Lung (tissue), 12 donors: Measurements from ENCODE around the gene MSMP. TPM values are rescaled to one million over a fixed set of nuclear protein-coding genes. Genes with fewer than 3 reads are reported as not detected.

ENCODE experiments used
- ATAC-seq: fragments of 200-7000 bp; cut with Tn5 transposase; one replicate; pipeline ENCODE4 v1.9.1; 2020; ENCODE audit warnings: moderate number of reproducible peaks; ENCODE audit not compliant: insufficient read depth, low FRiP score
- DNase-seq, 3 donors: peaks; one replicate each; pipeline ENCODE4 v3.0.0-alpha.2; 2013 to 2017
- H3K27ac ChIP-seq, 2 donors: one replicate each; pipeline ENCODE4 v1.5.1; 2013; ENCODE audit warnings: mild to moderate bottlenecking in 2 of 2, moderate library complexity in 2 of 2, control low read depth in 1 of 2, inconsistent platforms in 1 of 2, low read depth in 1 of 2, low read length in 1 of 2
- H3K27me3 ChIP-seq, 3 donors: one replicate each; pipeline ENCODE4 v1.5.1; 2013; ENCODE audit warnings: low read length in 2 of 3; ENCODE audit not compliant: control insufficient read depth in 3 of 3, insufficient read depth in 3 of 3
- H3K36me3 ChIP-seq, 4 donors: one replicate each; pipeline ENCODE4 v1.5.1; 2013; ENCODE audit warnings: low read length in 4 of 4, mild to moderate bottlenecking in 1 of 4, moderate library complexity in 1 of 4; ENCODE audit not compliant: control insufficient read depth in 4 of 4, insufficient read depth in 4 of 4
- H3K4me1 ChIP-seq, 5 donors: one replicate each; pipeline ENCODE4 v1.5.1; 2013; ENCODE audit warnings: low read length in 5 of 5, mild to moderate bottlenecking in 2 of 5, moderate library complexity in 1 of 5; ENCODE audit not compliant: control insufficient read depth in 5 of 5, insufficient read depth in 5 of 5
- H3K4me3 ChIP-seq: one replicate; pipeline ENCODE4 v1.5.1; 2013; ENCODE audit warnings: mild to moderate bottlenecking, control low read depth, moderate library complexity
- H3K9ac ChIP-seq, 2 donors: one replicate each; pipeline ENCODE4 v1.5.1; 2013; ENCODE audit warnings: low read length in 2 of 2, control low read depth in 1 of 2; ENCODE audit not compliant: insufficient read depth in 1 of 2
- H3K9me3 ChIP-seq, 4 donors: one replicate each; pipeline ENCODE4 v1.5.1; 2013; ENCODE audit warnings: low read length in 3 of 4, mild to moderate bottlenecking in 1 of 4, moderate library complexity in 1 of 4; ENCODE audit not compliant: control insufficient read depth in 4 of 4, insufficient read depth in 3 of 4
- WGBS, 2 donors: extraction: QIAGEN DNeasy Blood & Tissue Kit; methylation state at CpG; one replicate each; pipeline ENCODE4 v1.1.7; 2013; 5-methylcytosine and 5-hydroxymethylcytosine counted together
- polyA plus RNA-seq, 2 donors: library from polyadenylated mRNA; stranded (reverse); fragments of 200-250 nt; gene quantifications; one replicate each; pipeline ENCODE4 v1.2.1, GENCODE V29; 2013
- total RNA-seq, 2 donors: library from RNA; depleted of rRNA in 1 of 2; stranded (reverse); fragments of >200 nt in 1 of 2; gene quantifications; one replicate each; pipeline ENCODE4 v1.2.1, GENCODE V29; 2014 to 2021
- TF ChIP-seq, protein P1 (sequence below): IDR thresholded peaks from 2 replicates; pipeline ENCODE4 v1.5.1; 2012; ENCODE audit warnings: mild to moderate bottlenecking; ENCODE audit errors: control extremely low read depth, extremely low read depth
- donor health status: control.
- donor health status: control.
- donor health status: Bipolar disorder and iron deficiency.
- donor health status: healthy.
- donor health status: DM: yes; HTN: yes; CAD: no.

Gene MSMP
- total and polyA plus RNA-seq, 4 donors, result 0.62 to 1.6 (median 1.2) TPM; not detected in 1

DNA sequence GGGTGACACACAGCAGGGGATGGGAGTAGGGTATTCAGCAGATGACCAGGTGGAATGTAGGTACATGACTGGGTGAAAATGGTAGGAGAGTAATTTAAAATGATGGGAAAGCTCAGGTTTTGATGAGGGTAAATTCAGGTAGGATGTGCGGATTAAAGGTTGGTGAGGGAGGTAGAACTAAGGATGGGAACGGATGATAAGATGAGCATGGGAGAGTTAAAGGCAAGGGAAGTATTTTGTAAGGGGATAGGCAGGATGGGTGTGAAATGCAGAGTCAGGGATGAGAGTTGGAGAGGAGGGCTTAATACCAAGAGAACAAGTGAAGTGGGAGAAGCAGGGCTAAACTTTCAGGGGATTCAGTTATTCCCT lies 23.6 kb downstream of the MSMP start:
- Histone ChIP-seq H3K36me3 (peaks cover 4 to 18% (median 12%) of the 10 kb centered on the region in 4 donors), H3K9ac (peak overlapping the region in 1 of 2 donors; percentile 88), H3K4me3 (peak overlapping the region; percentile 74), H3K4me1 (peaks cover 14 to 68% (median 26%) of the 10 kb centered on the region in 5 donors), H3K9me3 (no peaks in the 10 kb centered on the region), H3K27me3 (no peaks in the 10 kb centered on the region), H3K27ac (peak overlapping the region; percentile 72 to 95)
- TF ChIP-seq, protein P1, sequence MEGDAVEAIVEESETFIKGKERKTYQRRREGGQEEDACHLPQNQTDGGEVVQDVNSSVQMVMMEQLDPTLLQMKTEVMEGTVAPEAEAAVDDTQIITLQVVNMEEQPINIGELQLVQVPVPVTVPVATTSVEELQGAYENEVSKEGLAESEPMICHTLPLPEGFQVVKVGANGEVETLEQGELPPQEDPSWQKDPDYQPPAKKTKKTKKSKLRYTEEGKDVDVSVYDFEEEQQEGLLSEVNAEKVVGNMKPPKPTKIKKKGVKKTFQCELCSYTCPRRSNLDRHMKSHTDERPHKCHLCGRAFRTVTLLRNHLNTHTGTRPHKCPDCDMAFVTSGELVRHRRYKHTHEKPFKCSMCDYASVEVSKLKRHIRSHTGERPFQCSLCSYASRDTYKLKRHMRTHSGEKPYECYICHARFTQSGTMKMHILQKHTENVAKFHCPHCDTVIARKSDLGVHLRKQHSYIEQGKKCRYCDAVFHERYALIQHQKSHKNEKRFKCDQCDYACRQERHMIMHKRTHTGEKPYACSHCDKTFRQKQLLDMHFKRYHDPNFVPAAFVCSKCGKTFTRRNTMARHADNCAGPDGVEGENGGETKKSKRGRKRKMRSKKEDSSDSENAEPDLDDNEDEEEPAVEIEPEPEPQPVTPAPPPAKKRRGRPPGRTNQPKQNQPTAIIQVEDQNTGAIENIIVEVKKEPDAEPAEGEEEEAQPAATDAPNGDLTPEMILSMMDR, result no peak
- DNase-seq, result no peak
- WGBS, 2 donors, result 65 to 67% methylated on average over 2 of the region's 2 CpGs
- no peak for ATAC-seq

DNA sequence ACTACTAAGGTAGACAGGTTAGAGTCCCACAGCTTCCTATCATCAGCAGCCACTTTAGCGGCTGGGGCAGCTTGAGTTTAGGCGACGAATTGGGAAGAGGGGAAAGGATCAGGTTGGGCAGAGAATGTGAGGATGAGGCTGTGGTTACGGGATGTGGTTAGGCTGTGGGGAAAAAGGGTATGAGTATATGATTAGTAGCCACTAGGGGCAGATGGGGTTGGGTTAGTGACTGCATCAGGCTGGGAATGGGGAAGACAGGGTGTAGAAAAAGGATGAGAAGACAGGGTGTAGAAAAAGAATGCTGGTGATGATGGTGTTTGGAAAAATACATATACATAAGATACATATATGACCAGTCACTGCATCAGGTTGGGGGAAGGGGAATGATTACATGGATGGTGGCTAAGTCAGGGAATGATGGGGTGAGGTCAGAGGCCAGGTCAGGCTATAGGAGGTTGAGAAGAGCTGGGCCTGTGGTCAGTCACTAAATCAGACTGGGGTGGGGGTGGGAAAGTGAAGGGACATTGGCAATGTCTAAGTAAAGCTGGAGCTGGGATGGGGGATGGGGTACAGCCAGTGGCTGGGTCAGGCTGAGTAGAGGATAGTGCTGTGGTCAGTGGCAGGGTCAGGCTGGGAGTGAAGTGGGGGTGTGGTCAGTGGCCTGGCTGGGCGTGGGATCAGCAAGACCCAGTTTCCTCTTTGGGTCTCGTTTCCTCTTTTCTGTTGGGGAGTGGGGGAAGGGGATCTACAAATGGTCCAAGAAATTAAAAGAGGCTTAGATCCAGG lies 24.2 kb downstream of the MSMP start:
- no peak for ATAC-seq
- Histone ChIP-seq H3K36me3 (peaks cover 7 to 19% (median 12%) of the 10 kb centered on the region in 4 donors), H3K4me3 (peak overlapping the region; percentile 74), H3K27ac (peak overlapping the region; percentile 76 to 95), H3K9ac (peak overlapping the region in 1 of 2 donors; percentile 88), H3K27me3 (no peaks in the 10 kb centered on the region), H3K4me1 (peaks cover 14 to 68% (median 26%) of the 10 kb centered on the region in 5 donors), H3K9me3 (no peaks in the 10 kb centered on the region)
- WGBS, 2 donors, result 10 to 18% methylated on average over 6 of the region's 6 CpGs
- peak; percentile 44 to 75 (median 66) for DNase-seq
- TF ChIP-seq, protein P1, result no peak

DNA sequence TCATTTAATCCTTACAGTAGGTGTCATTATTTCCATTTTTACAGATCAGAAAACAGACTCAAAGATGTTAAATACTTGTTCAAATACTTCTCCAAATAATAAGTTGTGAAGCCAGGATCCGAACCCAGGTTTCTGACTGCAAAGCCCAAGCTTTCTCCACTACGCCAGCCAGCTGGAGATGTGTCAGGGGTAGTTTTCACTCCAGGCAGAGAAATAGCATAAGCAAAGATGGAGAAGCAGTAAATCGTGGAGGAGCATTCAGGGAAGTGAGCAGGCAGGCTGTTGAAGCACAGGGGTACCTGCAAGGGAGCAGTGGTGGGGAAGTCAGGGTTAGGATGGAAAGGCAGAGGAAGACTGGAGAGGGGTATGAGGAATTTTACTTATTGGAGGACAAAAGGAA lies 25.0 kb downstream of the MSMP start:
- 51 to 53% methylated on average over 3 of the region's 3 CpGs for WGBS, 2 donors
- H3K27ac ChIP-seq, result peak overlapping the region; percentile 50 to 62
- peak in 2 of 3 donors; percentile 18 for DNase-seq
- no peak for ATAC-seq
- H3K27me3 ChIP-seq, result no peaks in the 10 kb centered on the region
- peaks cover 14 to 25% (median 18%) of the 10 kb centered on the region in 4 donors for H3K36me3 ChIP-seq
- H3K9ac ChIP-seq, result peak overlapping the region in 1 of 2 donors; percentile 73
- TF ChIP-seq, protein P1, result no peak
- no peaks in the 10 kb centered on the region for H3K9me3 ChIP-seq
- H3K4me3 ChIP-seq, result peak overlapping the region; percentile 1
- peaks cover 14 to 67% (median 26%) of the 10 kb centered on the region in 5 donors for H3K4me1 ChIP-seq
